ENCODE measurements around the gene PLVAP.

The PLVAP gene

DNA sequence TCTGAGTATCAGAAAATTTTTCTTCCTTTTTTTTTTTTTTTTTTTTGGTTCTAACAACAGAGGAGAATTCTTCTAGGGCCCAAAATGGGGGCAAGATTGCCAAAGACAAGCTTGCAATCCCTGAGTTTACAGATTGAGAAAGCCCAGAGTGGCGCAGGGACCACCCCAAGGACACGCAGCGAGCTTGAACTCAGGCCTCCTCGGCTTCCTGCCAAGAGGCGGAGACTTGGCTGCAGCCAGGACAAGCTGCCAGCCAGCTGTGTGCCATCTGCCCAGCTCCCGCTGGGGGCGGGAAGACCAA, 72.0 kb downstream of the PLVAP start:
- peak overlapping the region; percentile 98 for H3K27ac ChIP-seq
- TF ChIP-seq, protein P1, sequence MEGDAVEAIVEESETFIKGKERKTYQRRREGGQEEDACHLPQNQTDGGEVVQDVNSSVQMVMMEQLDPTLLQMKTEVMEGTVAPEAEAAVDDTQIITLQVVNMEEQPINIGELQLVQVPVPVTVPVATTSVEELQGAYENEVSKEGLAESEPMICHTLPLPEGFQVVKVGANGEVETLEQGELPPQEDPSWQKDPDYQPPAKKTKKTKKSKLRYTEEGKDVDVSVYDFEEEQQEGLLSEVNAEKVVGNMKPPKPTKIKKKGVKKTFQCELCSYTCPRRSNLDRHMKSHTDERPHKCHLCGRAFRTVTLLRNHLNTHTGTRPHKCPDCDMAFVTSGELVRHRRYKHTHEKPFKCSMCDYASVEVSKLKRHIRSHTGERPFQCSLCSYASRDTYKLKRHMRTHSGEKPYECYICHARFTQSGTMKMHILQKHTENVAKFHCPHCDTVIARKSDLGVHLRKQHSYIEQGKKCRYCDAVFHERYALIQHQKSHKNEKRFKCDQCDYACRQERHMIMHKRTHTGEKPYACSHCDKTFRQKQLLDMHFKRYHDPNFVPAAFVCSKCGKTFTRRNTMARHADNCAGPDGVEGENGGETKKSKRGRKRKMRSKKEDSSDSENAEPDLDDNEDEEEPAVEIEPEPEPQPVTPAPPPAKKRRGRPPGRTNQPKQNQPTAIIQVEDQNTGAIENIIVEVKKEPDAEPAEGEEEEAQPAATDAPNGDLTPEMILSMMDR (conservative IDR thresholded peaks at IDR 0.05), result 0 out of 2 replicates have a peak, but pooled peaks have one; percentile 16

DNA sequence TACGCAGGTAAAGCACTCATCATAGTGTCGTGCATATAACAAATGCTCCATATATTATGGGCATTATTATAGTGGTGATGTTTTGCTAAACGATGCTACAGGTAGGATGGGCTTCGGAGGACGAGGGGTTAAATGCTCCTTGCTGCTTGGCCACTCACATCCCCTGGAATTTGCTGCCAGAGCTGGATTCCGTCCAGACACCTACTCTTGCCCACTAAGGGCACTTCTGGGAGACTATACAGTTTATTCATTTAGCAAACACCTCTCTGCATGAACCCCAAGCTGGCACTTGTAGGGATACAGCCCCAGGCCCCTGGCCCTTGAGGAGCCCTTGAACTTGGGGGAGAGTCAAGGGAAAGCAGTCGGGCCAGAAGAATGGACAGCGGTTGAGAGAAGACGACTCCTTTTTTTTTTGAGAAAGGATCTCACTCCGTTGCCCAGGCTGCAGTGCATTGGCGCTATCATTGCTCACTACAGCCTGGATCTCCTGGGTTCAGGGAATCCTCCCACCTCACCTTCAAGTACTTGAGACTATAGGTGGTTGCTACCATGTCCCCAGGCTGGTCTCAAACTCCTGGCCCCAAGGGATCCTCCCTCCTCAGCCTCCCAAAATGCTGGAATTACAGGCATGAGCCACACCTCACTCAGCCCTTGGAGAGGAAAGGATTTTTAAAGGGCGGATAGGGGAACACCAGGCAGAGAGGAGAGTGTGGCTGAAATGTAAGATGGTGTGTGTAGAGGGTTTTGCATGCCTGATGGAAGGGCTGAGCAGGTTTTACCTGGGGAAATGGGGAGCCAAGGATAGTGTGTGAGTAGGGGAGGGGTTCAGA, 72.5 kb downstream of the PLVAP start:
- peak overlapping the region; percentile 98 for H3K27ac ChIP-seq
- TF ChIP-seq, protein P1 (conservative IDR thresholded peaks at IDR 0.05), result no peak

DNA sequence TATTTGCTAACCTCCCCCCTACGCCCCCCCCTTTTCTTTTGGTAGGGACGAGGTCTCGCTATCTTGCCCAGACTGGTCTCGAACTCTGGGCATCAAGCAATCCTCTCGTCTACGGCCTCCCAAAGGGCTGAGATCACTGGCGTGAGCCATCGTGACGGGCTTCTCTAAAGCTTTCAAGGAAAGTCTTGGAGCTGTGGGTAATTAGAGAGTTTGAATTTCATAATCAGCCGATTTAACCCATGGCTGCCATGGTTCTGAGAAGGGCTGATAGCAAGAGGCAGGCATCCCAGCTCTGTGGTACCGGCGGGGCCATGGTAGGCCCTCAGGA, 73.2 kb downstream of the PLVAP start:
- TF ChIP-seq, protein P1 (conservative IDR thresholded peaks at IDR 0.05), result no peak
- peak overlapping the region; percentile 78; the same call in 1 of the 2 replicates for H3K27ac ChIP-seq

GRCh38 chr19:17303167-17303939, 73.8 kb downstream of the PLVAP start, which contains the start of gene ABHD8:
Gene ABHD8, minus strand, starts transcription at chr19:17303425. Its CDS starts 1,809 bp downstream, at chr19:17301616.
- peak within 1 kb of the TSS; percentile 78; the same call in 1 of the 2 replicates for H3K27ac ChIP-seq
- TF ChIP-seq, protein P1 (conservative IDR thresholded peaks at IDR 0.05), result peak; percentile 79

GRCh38 chr19:17302391-17303166, 74.6 kb downstream of the PLVAP start:
- TF ChIP-seq, protein P1 (conservative IDR thresholded peaks at IDR 0.05), result no peak
- H3K27ac ChIP-seq, result peak overlapping the region; percentile 78; the same call in 1 of the 2 replicates
